Measurements from ENCODE around the gene IDH2. TPM values are rescaled to one million over a fixed set of nuclear protein-coding genes. Genes with fewer than 3 reads are reported as not detected.

Gene IDH2
- total and polyA plus RNA-seq, 10 of the 15 experiments (the other 5 are each of a cell fraction or from before 2014, with no cell fraction given) = 2.3 to 358 (median 242) TPM

GRCh38 chr15:90115783-90116182 lies 13.5 kb upstream of the IDH2 start:
- H4K20me1 ChIP-seq (ENCODE audit: control insufficient read depth, insufficient read depth) = no peaks in the 10 kb centered on the region
- H3K9ac ChIP-seq (ENCODE audit: control insufficient read depth, insufficient read depth, low read length) = no peak overlapping the region
- 82% methylated on average over 2 of the region's 2 CpGs for WGBS (ENCODE audit: insufficient coverage, insufficient replicate concordance, low lambda C conversion rate, missing lambda C conversion rate)
- peaks cover 6% of the 10 kb centered on the region for H3K9me3 ChIP-seq (replicated peaks; ENCODE audit: control insufficient read depth, insufficient read depth, low read length)
- in situ Hi-C loops (cut with MboI) (no loop called here), intact Hi-C loops (cut with micrococcal nuclease; ENCODE audit: unreplicated experiment) (no loop called here)
- FAIRE-seq (no peak), DNase-seq (ENCODE audit: low read depth, low spot score) (no peak), ATAC-seq (no peak)
- H2AFZ ChIP-seq (ENCODE audit: control insufficient read depth, low read depth, low read length) = no peak overlapping the region
- no peaks in the 10 kb centered on the region for H3K36me3 ChIP-seq (ENCODE audit: control insufficient read depth in 2 of 2, insufficient read depth in 2 of 2, low read length in 1 of 2)
- ChIA-PET CTCF (interaction anchor here (0.9 kb wide), 1 partner anchor 28 kb away, joined by 3 read pairs; no protein-coding TSS in a partner anchor), POLR2A (no interaction called here), SMC1A (ENCODE audit: uncharacterized antibody, unreplicated experiment) (no interaction called here), RAD21 (ENCODE audit: unreplicated experiment) (no interaction called here)
- H3K4me3 ChIP-seq = no peak overlapping the region
- H3K4me2 ChIP-seq (ENCODE audit: control insufficient read depth, insufficient read depth) = no peak overlapping the region
- H3K4me1 ChIP-seq (ENCODE audit: control insufficient read depth, insufficient read depth, low read length) = no peaks in the 10 kb centered on the region
- no peak overlapping the region for H3K27ac ChIP-seq (ENCODE audit: control insufficient read depth, insufficient read depth)
- TF ChIP-seq KLF5 (IDR thresholded peaks at IDR 0.05; ENCODE audit: partially characterized antibody) (no peak), POLR2AphosphoS5 (IDR thresholded peaks at IDR 0.05; ENCODE audit: low read length) (no peak), ZBTB11 (CRISPR knock-in tag; IDR thresholded peaks at IDR 0.05) (no peak), BCL3 (IDR thresholded peaks at IDR 0.05; ENCODE audit: borderline replicate concordance, insufficient read depth, low read depth, low read length, poor library complexity, severe bottlenecking) (no peak), MEF2B (IDR thresholded peaks at IDR 0.05; ENCODE audit: partially characterized antibody, poor library complexity, severe bottlenecking) (no peak), CEBPZ (IDR thresholded peaks at IDR 0.05; ENCODE audit: low read depth, low read length) (no peak), MLLT1 (IDR thresholded peaks at IDR 0.05) (no peak), CHD4 (IDR thresholded peaks at IDR 0.05) (no peak)
- BruUV-seq (replicated peaks) = no TSS peak
- no peaks in the 10 kb centered on the region for H3K27me3 ChIP-seq (replicated peaks in 1 of 2; ENCODE audit: control insufficient read depth in 2 of 2, insufficient read depth in 2 of 2, low read length in 1 of 2)
- no peaks in the 10 kb centered on the region for H3K79me2 ChIP-seq (ENCODE audit: control insufficient read depth, insufficient read depth, low read length)

Measured in GM12878 (cell line).